ENCODE results near the gene ZP1.

ZP1 gene

DNA sequence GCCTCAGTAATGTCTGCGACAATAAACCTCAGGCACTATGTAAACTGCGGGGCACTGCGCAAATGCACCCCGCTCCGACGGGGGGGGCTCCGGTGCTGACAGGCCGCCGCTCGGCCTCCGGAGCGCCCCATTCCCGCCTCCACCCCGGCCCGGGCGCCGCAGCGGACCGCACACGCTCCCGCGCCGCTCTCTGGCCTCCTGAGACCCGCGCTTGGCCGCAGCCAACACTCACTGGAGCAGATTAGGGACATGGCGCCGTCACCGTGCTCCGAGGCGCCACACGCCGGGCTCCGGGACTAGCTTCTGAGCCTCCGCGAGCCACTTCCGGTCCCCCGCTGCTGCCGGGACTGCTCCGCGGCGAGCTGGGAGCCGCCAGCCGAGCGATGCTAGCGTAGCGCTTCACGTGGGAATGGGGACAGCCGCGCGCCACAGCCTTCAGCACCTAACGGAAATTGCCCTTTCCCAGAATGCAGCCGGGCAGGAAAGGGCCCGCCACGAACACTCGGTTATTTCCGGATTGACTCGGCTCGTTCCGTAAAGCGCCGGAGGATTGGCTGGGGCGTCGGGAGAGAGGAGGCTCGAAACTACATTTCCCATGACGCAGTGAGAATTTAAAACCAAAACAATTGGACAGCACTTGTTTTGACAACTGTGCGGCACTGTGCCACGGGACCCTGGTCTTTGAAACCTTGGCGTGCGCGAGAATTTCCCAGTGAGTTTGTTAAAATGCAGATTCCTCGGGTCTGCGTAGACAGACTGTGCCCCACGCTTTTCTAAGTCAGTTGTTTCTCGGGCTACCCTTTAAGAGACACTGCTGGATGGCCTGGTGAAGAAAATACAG, 39.0 kb downstream of the ZP1 start, which contains the start of gene PRPF19 (continued):
- TF ChIP-seq ZSCAN30 (tag by site-specific recombination; IDR thresholded peaks at IDR 0.05) (0 out of 2 replicates have a peak, but pooled peaks have one; percentile 51), ZNF76 (tag by site-specific recombination; IDR thresholded peaks at IDR 0.05; ENCODE audit: borderline replicate concordance, low read depth) (peak; percentile 88), HOXD13 (CRISPR knock-in tag; IDR thresholded peaks at IDR 0.05; ENCODE audit: borderline replicate concordance) (peak; percentile 87), ZNF692 (tag by site-specific recombination; IDR thresholded peaks at IDR 0.05) (peak; percentile 54; the same call in 1 of the 2 replicates), MYNN (tag by site-specific recombination; IDR thresholded peaks at IDR 0.05; ENCODE audit: borderline replicate concordance) (no peak), ZBTB26 (tag by site-specific recombination; optimal IDR thresholded peaks at IDR 0.05) (peak; percentile 73), ZNF843 (tag by site-specific recombination; IDR thresholded peaks at IDR 0.05) (no peak), ZNF777 (tag by site-specific recombination; IDR thresholded peaks at IDR 0.05; ENCODE audit: borderline replicate concordance) (no peak), ZNF292 (tag by site-specific recombination; IDR thresholded peaks at IDR 0.05; ENCODE audit: borderline replicate concordance, low read depth) (no peak), ZNF416 (tag by site-specific recombination; IDR thresholded peaks at IDR 0.05) (no peak), ZNF341 (tag by site-specific recombination; IDR thresholded peaks at IDR 0.05; ENCODE audit: low read depth) (no peak), ZNF600 (tag by site-specific recombination; IDR thresholded peaks at IDR 0.05) (0 out of 2 replicates have a peak, but pooled peaks have one; percentile 15), ZNF324 (tag by site-specific recombination; IDR thresholded peaks at IDR 0.05) (no peak), ZNF510 (tag by site-specific recombination; IDR thresholded peaks at IDR 0.05; ENCODE audit: insufficient replicate concordance) (no peak), ZBTB7A (tag by site-specific recombination; IDR thresholded peaks at IDR 0.05; ENCODE audit: low read depth) (no peak), ZNF514 (tag by site-specific recombination; IDR thresholded peaks at IDR 0.05) (no peak), KLF8 (tag by site-specific recombination; IDR thresholded peaks at IDR 0.05) (no peak), ZNF398 (tag by site-specific recombination; IDR thresholded peaks at IDR 0.05) (peak; percentile 32; the same call in 1 of the 2 replicates), ZFP69B (tag by site-specific recombination; IDR thresholded peaks at IDR 0.05) (peak; percentile 33; the same call in 1 of the 2 replicates), ZBTB20 (tag by site-specific recombination; IDR thresholded peaks at IDR 0.05) (peak; percentile 89), KLF9 (tag by site-specific recombination; IDR thresholded peaks at IDR 0.05; ENCODE audit: low read depth) (no peak), ZBTB48 (tag by site-specific recombination; IDR thresholded peaks at IDR 0.05) (0 out of 2 replicates have a peak, but pooled peaks have one; percentile 14), ZNF280D (tag by site-specific recombination; IDR thresholded peaks at IDR 0.05) (no peak), ZNF48 (tag by site-specific recombination; IDR thresholded peaks at IDR 0.05) (no peak)
- TF ChIP-seq, protein P1, sequence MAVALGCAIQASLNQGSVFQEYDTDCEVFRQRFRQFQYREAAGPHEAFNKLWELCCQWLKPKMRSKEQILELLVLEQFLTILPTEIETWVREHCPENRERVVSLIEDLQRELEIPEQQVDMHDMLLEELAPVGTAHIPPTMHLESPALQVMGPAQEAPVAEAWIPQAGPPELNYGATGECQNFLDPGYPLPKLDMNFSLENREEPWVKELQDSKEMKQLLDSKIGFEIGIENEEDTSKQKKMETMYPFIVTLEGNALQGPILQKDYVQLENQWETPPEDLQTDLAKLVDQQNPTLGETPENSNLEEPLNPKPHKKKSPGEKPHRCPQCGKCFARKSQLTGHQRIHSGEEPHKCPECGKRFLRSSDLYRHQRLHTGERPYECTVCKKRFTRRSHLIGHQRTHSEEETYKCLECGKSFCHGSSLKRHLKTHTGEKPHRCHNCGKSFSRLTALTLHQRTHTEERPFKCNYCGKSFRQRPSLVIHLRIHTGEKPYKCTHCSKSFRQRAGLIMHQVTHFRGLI (tag by site-specific recombination; IDR thresholded peaks at IDR 0.05): no peak
- TF ChIP-seq, protein P2, sequence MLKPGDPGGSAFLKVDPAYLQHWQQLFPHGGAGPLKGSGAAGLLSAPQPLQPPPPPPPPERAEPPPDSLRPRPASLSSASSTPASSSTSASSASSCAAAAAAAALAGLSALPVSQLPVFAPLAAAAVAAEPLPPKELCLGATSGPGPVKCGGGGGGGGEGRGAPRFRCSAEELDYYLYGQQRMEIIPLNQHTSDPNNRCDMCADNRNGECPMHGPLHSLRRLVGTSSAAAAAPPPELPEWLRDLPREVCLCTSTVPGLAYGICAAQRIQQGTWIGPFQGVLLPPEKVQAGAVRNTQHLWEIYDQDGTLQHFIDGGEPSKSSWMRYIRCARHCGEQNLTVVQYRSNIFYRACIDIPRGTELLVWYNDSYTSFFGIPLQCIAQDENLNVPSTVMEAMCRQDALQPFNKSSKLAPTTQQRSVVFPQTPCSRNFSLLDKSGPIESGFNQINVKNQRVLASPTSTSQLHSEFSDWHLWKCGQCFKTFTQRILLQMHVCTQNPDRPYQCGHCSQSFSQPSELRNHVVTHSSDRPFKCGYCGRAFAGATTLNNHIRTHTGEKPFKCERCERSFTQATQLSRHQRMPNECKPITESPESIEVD (tag by site-specific recombination; IDR thresholded peaks at IDR 0.05): no peak

All from HEK293 (cell line).